ENCODE measurements around the gene GREM2.

The GREM2 gene

DNA sequence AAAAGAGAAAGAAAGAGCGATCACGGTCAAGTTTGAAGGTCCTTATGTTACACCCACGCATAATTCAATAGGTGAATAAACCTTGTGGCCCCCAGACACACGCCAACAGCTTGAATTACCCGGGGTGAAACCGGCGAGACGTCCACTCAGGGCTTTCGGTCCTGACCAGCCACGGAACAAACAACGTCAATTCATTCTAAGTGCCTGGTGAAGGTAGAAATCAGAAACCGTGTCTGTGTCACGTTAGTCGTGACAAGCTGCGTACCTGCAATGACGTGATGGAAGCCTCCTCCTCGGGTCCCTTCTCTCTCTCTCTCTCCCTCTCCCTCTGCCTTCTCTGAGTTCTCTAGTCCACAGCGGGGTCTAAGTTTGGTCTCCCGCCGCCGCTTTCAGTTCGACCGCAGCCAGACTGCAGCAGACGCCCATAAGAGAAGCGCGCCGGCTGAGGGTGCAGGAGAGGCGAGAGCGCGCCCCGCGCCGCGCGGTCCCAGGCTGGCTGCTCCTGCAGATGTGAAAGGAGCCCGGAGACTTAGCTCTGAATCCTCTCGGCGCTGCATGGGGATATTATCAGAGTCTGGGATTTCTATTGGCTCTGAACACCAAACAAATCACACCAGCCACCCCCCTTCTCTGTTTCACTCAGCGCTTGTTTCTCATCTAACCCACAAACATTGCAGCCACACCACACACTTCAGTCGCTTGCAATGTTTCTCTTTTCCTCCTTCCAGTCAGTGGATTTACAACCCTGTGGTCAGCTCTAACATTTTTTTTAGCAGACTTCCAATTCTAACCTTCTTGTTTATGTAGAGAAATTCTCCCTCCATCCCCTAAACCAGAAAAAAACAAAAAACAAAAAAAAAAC, at the start of gene GREM2:
Gene GREM2 (minus strand): TSS at position 537 of the 862 bp plus-strand sequence. CDS start 118,680 bp downstream, outside the sequence.
- peak; percentile 47 for DNase-seq

DNA sequence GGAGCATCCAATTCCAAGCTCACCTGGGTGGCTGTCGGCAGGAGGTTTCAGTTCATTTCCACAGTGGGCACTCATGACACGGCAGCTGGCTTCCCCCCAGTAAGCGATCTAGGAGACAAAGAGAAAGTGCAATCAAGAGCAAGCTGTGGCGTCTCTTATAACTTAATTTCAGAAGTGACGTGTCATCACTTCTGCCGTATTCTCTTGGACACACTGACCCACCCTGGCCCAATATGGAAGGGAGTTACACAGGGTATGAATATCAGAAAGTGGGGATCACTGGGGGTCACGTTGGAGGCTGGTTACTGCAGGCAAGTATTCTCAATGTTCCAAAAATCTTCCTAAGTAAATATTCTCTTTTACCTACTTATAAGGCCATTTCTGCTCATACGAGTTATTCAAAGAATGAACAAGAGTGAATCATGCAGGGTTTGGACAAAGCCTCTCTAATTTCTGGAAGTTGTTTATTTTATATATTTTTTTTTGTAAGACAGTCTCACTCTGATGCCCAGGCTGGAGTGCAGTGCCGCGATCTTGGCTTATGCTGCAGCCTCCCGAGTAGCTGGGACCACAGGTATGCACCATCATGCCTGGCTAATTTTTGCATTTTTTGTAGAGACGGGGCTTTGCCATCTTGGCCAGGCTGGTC, 46.5 kb upstream of the GREM2 start:
- no peak for DNase-seq

DNA sequence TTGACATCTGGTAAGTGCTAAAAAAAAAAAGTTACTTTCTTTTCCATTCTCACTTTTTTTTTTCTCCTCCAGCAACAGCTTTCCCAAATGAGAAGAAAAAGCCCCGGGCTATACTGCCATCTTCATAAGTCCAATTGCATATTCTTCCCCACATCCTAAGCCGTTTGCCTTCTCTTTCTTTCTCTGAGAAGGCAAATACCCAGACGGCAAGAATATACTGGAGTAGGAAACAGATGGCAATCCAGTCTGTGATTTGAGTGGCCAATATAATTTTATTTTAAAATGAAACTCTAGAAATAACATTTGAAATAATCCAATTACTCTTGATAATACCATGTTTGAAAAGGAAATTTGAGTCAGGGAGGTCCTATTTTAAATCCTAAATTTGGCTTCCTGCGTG, 44.6 kb upstream of the GREM2 start:
- DNase-seq, result no peak

DNA sequence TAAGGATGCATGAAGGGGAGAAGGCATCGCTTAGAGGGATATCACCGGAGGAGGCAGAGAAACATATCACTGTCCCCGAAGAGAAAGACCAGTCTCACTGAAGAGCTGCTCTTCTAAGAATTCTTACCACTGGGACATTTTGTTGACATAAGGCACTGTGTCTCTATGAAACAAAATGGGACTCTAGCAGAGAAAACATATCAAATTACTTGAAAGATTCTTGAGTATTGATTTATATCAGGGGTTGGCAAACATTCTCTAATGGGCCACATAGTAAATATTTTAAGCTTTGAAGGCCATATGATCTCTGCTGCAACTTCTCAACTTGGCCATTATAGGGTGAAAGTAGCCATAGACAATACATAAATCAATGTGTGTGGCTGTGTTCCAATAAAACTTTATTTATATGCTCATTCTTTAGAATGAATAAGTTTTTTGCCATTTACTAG, 41.0 kb upstream of the GREM2 start:
- DNase-seq, result no peak

DNA sequence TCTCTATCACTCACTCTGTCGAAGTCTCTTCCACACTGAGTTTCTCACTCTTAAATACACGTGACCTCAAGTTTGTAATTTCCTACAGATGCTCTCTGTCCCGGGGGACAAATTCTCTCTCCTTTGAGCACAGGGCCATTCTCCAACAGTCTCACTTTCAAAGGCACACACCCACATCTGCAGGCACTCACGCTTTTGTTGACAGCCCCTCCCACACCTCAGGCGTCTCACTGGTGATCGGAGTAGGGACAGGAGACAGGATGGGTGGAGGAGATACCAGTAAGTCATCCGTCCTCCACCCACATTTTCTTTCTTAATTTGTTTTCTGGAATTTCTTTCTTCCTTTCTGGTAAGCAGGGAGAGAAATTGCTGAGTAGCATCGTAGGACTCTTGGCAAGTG, 40.6 kb upstream of the GREM2 start:
- DNase-seq, result no peak

DNA sequence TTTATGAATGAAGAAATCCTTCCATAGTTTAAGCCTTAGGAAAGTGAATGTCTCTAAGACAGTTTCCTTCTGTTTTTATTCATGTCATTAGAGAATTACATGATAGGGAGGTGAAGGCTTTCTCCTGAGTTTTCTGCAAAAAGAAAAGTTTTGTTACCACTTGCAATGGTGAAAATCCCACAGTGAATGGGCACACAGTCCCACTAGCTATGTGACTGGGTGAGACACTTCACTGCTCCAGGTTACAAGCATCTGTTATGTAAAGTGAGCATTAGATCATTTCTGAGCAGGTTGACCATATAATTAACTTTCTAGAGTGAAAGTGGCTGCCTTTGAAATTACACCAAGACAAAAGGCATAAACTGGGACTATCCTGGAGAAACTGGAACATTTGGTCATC, 38.9 kb upstream of the GREM2 start:
- no peak for DNase-seq

DNA sequence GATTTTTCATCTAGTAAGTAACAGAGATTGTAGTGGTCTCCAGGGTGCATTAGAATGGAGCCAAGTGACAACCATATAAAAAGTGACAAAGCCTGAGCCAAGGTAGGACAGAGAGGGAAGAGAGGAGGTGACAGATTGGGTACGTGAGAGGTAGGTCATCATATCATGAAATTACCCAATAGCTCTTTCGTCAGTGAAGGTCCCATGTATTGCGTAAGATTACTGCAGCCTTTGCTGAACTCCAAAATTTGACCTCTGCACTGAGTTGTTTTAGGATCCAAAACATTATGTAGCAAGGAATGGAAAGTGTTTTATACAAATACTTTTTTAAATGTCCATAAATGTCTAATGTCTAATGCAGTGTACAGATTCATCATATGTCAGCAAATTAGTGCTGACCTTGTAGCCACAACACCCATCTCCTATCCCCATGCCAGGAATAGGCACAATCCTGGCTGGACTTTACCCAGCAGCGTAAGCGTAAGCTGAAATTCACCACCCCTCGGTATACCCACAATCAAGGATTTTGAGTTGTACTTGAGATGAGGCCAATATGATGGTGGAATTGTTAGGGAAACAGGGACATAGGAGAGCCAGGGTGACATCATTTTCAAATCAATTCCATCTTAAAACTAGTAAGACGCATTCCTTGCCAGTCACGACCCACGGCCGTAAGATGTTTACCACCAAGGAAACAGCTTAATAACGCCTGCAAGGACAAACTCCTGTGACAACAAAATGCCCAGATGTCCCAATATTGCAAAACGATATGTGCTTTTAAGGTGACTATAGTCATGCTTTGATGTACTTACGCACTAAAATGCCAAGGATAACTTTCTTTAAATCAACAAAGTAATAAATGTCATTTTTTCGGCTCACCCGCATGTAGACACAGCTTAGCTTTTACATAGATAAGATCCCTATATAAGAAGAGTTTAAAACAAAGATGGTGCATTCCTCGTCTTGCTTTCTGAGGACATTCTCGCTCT, 38.1 kb upstream of the GREM2 start:
- DNase-seq, result no peak

DNA sequence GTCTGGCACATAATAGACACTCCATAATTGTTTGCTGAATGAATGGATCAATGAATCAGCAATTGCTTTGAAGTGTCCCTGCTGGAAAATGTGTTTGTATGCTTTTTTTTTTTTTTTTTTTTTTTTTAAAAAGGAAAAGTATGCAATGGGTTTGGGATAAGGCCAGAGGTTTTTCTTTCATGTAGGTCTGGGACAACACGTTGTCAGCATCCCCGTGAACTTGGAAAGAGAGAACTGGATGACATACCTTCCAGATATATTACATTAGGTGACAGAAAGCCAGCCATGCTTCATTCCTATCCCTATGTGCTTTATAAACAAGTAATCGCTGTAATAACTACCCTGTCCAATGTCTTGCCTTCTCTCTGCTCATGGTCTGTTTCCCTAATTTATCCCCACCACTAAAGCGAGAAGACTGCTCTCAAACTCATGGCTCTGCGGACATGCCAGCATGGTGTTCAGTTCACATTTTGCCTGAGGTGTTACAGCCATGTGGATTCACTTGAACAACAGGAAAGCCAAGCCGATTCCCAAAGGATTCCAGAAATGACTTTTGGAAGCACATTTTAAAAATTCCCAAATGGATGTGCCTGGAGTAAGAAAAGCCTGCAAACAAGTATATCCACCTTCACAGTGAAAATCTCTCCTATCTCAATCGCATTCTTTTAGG, 34.8 kb upstream of the GREM2 start:
- DNase-seq, result no peak

DNA sequence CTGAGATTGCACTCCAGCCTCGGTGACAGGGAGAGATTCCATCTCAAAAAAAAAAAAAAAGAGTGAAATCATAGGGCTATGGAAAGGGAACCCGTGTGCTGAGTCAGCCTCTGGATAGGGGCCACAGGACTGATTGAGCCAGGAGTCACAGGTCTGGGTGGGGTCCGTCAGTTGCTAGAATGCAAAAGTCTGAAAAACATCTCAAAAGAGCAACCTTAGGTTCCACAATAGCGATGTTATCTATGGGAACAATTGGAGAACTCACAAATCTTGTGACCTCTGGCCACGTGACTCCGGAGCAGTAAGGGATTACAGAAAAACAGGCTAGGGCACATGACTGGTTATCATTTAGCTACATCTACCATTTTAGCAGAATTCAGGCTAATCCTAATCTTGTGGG, 32.8 kb upstream of the GREM2 start:
- DNase-seq, result no peak

DNA sequence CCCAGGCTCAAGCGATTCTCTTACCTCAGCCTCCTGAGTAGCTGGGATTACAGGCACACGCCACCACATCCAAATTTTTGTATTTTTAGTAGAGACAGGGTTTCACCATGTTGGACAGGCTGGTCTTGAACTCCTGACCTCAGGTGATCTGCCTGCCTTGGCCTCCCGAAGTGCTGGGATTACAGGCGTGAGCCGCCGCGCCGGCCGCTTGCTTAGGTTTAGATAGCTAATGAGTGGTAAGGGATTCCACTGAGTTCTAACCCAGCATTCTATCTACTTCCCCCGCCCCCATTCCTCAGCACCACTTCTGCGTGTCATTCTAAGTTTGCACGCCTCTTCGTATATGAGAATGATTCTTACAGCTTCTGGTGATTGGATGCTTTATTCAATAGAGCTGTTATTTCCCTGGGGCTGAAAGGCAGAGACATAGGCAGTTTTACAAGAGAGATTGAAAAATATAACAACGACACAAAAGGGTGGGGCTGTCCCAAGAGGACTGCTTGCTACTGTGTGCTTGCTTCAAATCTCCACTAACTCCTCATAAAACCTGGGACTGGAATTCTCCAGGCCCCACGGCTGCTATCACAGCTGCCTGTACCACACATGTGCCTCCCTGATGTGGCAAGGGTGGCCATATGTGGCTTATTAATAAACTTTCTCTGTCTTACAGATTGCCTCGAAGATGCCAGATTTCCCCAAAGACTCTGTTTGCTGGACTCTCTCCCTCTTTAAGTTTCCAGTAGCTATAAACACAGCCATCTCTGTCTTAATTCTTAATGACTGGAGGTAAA, 23.7 kb upstream of the GREM2 start:
- no peak for DNase-seq

DNA sequence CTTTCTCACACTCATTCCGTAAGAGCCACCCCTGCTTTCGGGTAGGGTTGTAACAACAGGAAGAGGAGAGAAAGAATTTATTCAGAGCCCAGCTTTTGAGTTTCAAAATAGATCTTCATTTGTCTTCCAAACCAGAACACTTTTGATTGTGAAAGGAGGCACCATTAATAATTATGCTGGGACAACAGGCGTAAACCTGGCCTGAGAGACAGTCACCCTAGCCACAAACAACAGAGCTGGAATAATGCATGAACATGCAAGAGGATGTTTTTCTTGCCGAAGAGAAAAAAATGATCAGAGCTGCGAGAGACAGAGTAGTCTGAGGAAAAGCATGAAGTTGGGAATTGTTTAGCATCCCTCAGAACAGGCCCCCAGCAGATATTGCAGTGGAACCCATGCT, 18.5 kb upstream of the GREM2 start:
- no peak for DNase-seq

DNA sequence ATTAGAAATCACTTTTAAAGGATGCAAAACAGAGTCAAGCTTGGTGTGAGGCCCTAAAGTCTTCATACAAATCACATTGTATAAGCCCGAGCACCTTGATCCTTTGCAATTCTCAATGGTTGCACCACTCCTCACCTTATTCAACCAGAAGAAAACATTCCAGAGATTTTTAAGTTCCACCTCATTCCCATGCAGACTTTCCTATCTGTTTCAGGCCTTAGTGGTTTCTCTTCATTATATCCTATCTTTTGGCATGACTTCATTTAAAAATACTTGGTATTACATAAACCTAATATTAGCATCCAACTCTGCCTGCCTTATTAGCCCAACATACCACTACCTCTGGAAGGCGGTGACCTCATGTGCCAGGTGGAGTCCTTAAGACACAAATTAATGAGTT, 9.3 kb upstream of the GREM2 start:
- peak; percentile 74 for DNase-seq

DNA sequence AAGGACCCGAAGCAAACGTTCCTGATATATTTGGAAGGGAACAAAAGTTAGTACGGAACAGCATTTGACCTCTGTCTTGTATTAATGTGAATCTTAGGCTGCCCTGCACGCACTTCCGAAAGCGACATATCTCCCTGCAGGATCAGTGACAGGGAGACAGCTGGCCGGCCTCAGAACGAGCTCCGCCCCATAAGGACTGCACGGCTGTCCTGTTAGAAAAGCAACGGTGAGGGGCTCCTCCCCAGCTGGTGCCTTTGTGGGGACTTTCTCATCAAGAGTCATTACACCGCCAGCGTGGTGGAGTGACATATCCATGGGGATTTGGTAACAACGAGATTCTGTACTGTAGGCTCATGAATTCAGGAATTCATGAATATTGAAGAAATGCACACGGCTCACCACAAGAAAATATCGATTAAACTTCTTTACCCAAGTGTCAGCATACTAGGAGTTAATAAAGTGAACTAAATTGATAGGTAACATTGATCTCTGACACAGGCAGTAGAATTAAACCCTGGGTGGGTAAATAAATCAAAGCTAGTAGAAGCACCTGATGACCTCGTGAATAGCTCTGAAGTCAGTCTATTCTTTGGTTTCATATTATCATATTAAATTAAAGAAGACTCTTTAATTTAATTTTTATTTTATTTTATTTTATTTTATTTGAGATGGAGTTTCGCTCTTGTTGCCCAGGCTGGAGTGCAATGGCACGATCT, 8.1 kb upstream of the GREM2 start:
- DNase-seq, result no peak

DNA sequence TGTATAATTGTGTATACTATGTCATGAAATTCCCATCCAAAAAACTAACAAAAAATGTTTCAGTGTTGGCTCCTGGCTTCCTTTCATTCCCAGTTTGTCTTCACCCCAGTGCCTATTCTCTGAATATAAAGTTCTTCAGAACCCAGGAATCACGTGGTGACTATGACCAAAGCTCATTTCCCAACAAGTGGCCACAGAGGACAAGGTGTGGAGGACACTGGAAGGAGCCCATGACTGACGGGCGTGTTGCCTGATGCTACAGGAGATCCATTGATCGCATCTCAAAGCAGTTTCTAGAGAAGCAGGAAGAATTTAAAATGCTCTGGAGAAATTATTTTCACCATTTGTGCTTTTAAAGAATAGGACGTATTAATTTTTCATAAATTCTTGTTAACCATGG, 7.4 kb upstream of the GREM2 start:
- DNase-seq, result no peak

DNA sequence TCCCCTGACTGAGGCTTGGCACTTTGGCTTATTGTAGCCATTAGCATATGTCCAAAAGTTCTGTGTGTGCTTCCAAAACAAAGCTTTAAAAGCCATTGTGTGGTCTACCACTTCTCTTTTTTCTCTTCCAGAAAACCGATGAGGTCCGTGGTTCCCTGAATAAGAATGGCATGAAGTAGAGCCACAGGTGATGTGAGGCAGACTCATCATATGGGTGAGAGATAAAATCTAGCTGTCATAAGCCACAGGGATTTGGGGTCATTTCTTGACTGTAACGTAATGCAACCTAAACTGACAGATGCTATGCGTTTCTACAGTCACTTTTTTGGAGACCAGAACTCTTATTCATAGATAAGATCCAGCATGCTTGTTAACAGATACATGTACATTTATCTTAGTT, 7.0 kb upstream of the GREM2 start:
- no peak for DNase-seq

DNA sequence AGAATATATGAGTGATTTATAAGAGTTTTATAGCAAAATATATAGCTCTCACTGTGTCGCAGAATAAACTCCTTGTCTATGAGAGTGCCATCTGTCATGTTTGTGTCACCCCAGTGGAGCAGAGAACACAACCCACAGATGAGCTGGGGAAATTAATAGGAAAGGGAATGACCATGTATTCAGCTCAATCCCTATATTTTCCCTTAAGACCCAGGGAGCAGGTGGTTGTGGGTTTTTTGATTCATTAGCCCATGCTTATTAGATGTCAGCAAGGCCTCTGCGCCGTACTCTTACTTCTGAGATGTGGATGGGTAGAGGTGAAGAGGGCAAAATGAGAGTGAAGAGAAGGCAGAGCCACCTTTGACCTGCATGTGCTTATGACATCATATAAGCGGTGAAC, 4.1 kb upstream of the GREM2 start:
- no peak for DNase-seq

DNA sequence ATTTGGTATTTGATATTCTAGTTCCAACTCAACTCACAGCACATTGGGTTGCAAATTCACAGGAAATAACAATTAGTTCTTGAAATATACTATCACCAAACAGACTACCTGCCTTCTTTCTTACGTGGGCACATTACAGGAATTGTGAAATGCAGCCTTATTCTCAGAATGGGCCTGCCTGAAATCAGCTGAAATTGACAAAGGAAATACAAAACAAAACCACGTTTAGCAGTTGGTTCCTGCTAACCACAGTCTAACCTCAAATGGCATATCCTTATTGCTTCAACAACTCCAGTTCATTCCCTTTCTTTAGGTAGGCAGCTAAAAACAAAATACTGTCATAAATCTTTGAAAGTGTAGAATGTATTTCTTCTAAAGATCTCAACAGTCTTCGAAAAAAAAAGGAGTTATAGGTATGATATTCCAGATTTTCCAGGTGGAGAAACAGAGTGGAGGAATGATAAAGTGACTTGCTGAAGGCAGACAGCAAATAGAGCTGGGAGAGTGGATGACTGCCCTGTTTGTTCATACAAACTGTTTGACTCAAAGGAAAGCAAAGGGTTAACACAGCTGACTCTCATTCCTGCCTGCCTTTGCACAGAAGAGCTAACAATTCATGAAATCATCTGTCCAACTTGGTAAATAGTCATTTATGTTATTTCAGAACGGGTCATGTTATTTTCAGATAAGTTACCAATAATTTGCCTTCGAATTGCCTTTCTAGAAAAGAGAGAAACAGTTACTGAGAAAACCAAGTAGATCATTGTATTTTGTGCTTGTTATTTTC, 1.6 kb upstream of the GREM2 start:
- DNase-seq, result peak; percentile 3

DNA sequence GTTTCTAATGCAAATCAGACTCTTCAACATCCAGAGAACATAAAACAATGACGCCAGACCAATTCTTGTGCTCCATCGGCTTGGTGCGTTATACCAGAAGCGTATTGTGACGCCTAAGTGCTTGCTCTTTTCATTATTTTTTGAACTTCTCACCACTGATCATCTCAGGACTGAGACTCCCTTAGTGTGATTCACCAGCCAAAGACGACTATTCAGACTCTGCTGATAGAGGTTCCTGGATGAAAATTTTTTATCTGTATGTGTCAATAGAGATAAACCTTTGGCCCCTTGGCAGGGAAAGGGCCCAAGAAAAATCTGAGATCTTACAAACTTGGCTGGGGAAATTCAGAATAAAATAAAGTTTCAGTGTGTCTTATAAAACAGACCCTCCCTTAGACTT, 856 bp upstream of the GREM2 start:
- DNase-seq, result peak; percentile 53

DNA sequence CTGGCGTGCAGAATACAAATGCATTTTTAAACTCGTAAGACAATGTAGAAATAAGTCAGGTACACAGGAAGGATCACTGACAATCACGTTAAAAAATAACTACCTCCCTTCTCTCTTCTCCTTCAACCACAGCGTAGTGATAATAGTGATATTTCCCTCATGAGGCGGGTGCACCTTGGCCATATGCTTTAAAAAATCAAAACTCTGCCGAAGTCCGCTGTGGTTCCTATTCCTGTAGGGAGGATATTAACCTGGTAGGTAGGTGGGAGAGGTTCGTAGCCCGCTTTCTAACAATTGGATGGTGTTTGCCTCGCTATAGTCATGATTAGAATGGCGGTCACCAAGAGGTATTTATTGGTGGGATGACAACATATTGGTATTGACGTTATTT, 732 bp downstream of the GREM2 start:
- no peak for DNase-seq

DNA sequence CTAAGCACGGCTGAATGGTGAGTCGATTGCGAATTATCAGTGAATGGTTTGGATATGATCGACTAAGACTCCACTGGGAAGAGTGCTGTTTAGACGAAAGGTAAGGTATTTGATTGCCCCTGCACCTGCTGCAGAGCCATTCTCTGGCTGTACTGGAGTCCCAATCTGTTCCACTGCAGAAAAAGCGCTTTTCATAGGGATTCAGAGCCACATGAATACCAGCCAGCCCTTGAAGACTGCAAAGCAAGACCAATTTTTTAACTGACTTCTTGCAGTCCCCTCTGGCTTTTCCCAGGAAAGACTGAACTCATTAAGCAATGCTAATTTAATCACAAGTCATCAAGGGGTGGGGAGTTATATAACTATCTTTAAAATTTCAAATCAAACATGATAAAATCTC, 1.3 kb downstream of the GREM2 start:
- no peak for DNase-seq

All from NCI-H226 (cell line).